Stimulated activated CD8-positive, alpha-beta memory T cell treated with anti-CD3 and anti-CD28 coated beads, Interleukin-12 subunit alpha, Interleukin-12 subunit beta, amount 100 ng/mL, for 24 hours (primary cell): ENCODE data around the gene RTF2.
"Not testable (repeated sequence)": the region's sequence is repeated elsewhere in the genome, so short reads cannot be mapped to it uniquely, and the experiment has no call there.

Source experiments
- DNase-seq: peaks from one replicate; pipeline ENCODE4 v3.0.0-alpha.2; 2020; ENCODE audit errors: extremely low read depth

RTF2 gene

DNA sequence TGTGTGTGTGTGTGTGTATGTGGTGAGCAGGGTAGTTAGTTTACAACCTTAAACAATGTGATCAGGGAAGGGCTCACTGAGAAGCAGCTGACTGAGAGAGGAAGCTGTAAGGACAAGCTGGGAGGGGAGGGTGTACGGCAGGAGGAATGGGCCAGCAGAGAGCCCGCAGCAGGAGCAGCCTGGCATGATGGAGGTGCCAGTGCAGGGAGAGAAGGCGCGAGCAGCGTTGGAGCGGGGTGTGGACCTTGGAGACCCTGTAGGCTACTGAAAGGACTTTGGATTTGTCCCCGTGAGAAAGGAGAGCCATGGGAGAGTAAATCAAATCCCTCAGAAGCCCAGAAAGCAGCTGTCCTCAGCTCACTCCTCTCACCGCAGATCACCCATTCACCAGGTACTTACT, 83.1 kb downstream of the RTF2 start:
- no peak for DNase-seq

GRCh38 chr20:56552911-56553629, 84.6 kb downstream of the RTF2 start:
- DNase-seq = no peak

DNA sequence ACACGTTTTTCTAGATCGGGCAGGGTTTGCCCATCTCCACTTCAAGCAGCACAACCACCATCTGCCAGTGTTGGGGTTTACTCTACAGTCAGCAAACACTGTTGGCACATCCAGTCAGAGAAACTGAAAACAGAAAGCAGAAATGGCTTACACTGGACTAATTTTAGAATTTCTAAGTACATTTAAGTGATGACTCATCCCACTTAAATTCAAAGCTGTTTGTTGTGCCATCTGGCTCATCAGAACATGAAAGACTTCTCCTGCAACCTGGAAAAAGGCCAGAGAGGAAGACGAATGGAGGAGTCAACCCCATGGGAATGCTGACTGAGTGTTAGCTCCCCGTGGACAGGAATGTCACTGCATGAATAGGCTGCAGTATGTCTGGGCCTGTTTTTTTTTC, 86.4 kb downstream of the RTF2 start:
- no peak for DNase-seq

GRCh38 chr20:56558968-56559367, 90.5 kb downstream of the RTF2 start:
- no peak for DNase-seq

DNA sequence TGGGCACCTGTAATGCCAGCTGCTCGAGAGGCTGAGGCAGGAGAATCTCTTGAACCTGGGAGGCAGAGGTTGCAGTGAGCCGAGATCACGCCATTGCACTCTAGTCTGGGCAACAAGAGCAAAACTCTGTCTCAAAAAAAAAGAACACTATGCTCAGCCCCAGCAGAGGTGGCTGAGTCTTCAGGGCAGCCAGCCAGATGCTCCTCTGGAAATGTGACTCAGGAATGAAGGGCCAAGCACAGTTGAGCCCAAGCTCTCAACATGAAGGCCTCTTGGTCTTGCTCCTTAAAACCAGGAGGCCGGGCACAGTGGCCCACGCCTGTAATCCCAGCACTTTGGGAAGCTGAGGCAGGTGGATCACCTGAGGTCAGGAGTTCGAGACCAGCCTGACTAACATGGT, 96.1 kb downstream of the RTF2 start:
- DNase-seq = not testable (repeated sequence)

DNA sequence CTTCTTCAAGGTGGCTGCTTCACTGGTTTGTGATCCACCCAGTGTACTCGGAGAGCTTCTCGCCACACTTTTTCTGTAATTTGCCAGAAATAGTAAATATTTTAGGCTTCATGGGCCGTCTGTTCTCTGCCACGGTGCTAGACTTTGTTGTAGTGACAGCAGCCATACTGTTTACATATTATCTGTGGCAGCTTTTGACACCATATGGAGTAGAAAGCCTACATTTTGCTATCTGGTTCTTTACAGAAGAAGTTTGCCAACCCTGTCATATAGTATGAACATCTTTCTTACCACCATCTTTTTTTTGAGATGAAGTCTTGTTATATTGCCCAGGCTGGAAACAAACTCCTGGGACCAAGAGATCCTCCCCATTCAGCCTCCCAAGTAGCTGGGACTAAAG, 97.1 kb downstream of the RTF2 start:
- no peak for DNase-seq

GRCh38 chr20:56566621-56567020, 98.2 kb downstream of the RTF2 start:
- no peak for DNase-seq
